ENCODE measurements around the gene TSG101. TPM values are rescaled to one million over a fixed set of nuclear protein-coding genes. Genes with fewer than 3 reads are reported as not detected.

Gene TSG101
- polyA plus RNA-seq, 1 donor (not counting 4 experiments of a cell fraction or from before 2014, with no cell fraction given) = 113 TPM

DNA sequence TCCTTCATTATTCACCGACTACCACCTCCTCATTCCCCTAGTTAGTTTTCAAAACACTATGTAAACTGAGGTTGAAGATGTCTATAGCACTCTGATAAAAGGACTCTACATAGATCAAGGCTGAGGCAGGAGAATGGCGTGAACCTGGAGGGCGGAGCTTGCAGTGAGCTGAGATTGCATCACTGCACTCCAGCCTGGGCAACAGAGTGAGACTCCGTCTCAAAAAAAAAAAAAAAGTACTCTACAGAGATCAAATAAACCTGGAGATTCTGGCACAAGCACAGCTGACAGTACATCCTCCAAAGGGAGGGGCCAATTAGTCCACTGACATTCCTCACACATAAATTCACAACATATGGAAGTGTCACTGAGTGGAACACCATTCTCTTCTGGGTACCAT, 31.0 kb downstream of the TSG101 start:
- Histone ChIP-seq H3K27me3 (ENCODE audit: control insufficient read depth, extremely low read depth, insufficient read depth, low read length) (no peaks in the 10 kb centered on the region), H3K9ac (ENCODE audit: control insufficient read depth, extremely low read depth, insufficient read depth, low read length) (no peak overlapping the region), H3K79me2 (ENCODE audit: control insufficient read depth, insufficient read depth, low read length) (no peaks in the 10 kb centered on the region), H3K9me1 (ENCODE audit: control insufficient read depth, extremely low read depth, insufficient read depth, low read length) (no peaks in the 10 kb centered on the region), H3K9me3 (ENCODE audit: control insufficient read depth, low read depth, low read length) (no peaks in the 10 kb centered on the region), H3K4me1 (ENCODE audit: control insufficient read depth, extremely low read depth, insufficient read depth, low read length) (peaks cover 6% of the 10 kb centered on the region), H3K36me3 (ENCODE audit: control insufficient read depth in 2 of 2, extremely low read depth in 1 of 2, insufficient read depth in 2 of 2, low read length in 2 of 2) (peaks cover 2 to 10% of the 10 kb centered on the region in 2 experiments), H3K27ac (ENCODE audit: control insufficient read depth, insufficient read depth, low read length) (no peak overlapping the region), H4K20me1 (ENCODE audit: control insufficient read depth, extremely low read depth, insufficient read depth, low read length) (no peaks in the 10 kb centered on the region), H3K4me3 (ENCODE audit: control insufficient read depth in 2 of 3, extremely low read depth in 1 of 3, insufficient read depth in 2 of 3, low read depth in 1 of 3, low read length in 3 of 3) (no peak overlapping the region), H2AFZ (ENCODE audit: control insufficient read depth, low read length) (no peak overlapping the region), H3K4me2 (ENCODE audit: control insufficient read depth, extremely low read depth, insufficient read depth, low read depth, low read length) (no peak overlapping the region)
- TF ChIP-seq, protein P1, sequence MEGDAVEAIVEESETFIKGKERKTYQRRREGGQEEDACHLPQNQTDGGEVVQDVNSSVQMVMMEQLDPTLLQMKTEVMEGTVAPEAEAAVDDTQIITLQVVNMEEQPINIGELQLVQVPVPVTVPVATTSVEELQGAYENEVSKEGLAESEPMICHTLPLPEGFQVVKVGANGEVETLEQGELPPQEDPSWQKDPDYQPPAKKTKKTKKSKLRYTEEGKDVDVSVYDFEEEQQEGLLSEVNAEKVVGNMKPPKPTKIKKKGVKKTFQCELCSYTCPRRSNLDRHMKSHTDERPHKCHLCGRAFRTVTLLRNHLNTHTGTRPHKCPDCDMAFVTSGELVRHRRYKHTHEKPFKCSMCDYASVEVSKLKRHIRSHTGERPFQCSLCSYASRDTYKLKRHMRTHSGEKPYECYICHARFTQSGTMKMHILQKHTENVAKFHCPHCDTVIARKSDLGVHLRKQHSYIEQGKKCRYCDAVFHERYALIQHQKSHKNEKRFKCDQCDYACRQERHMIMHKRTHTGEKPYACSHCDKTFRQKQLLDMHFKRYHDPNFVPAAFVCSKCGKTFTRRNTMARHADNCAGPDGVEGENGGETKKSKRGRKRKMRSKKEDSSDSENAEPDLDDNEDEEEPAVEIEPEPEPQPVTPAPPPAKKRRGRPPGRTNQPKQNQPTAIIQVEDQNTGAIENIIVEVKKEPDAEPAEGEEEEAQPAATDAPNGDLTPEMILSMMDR (optimal IDR thresholded peaks at IDR 0.05 in 1 of 3, IDR thresholded peaks at IDR 0.05 in 1 of 3, conservative IDR thresholded peaks at IDR 0.05 in 1 of 3; ENCODE audit: extremely low read depth in 1 of 3, insufficient read depth in 2 of 3, low read length in 3 of 3) = no peak
- no peak for TF ChIP-seq EZH2 (IDR thresholded peaks at IDR 0.05; ENCODE audit: low read length)
- no peak for DNase-seq (ENCODE audit: low read depth, low spot score)
- dilution Hi-C loops (cut with MboI; ENCODE audit: extremely low pct_ligation_motif_present, low sequenced_read_pairs) = no loop called here
- no peak for FAIRE-seq

- no peak overlapping the region for H3K27ac ChIP-seq (ENCODE audit: control insufficient read depth, insufficient read depth, low read length)
- no peaks in the 10 kb centered on the region for H3K27me3 ChIP-seq (ENCODE audit: control insufficient read depth, extremely low read depth, insufficient read depth, low read length)
- H3K9ac ChIP-seq (ENCODE audit: control insufficient read depth, extremely low read depth, insufficient read depth, low read length) = no peak overlapping the region
- peaks cover 2 to 10% of the 10 kb centered on the region in 2 experiments for H3K36me3 ChIP-seq (ENCODE audit: control insufficient read depth in 2 of 2, extremely low read depth in 1 of 2, insufficient read depth in 2 of 2, low read length in 2 of 2)
- DNase-seq (ENCODE audit: low read depth, low spot score) (no peak), FAIRE-seq (no peak)
- H3K79me2 ChIP-seq (ENCODE audit: control insufficient read depth, insufficient read depth, low read length) = no peaks in the 10 kb centered on the region
- peaks cover 6% of the 10 kb centered on the region for H3K4me1 ChIP-seq (ENCODE audit: control insufficient read depth, extremely low read depth, insufficient read depth, low read length)
- no peaks in the 10 kb centered on the region for H3K9me3 ChIP-seq (ENCODE audit: control insufficient read depth, low read depth, low read length)
- no peaks in the 10 kb centered on the region for H3K9me1 ChIP-seq (ENCODE audit: control insufficient read depth, extremely low read depth, insufficient read depth, low read length)
- no peak overlapping the region for H3K4me2 ChIP-seq (ENCODE audit: control insufficient read depth, extremely low read depth, insufficient read depth, low read depth, low read length)
- dilution Hi-C loops (cut with MboI; ENCODE audit: extremely low pct_ligation_motif_present, low sequenced_read_pairs) = no loop called here
- no peak overlapping the region for H3K4me3 ChIP-seq (ENCODE audit: control insufficient read depth in 2 of 3, extremely low read depth in 1 of 3, insufficient read depth in 2 of 3, low read depth in 1 of 3, low read length in 3 of 3)
- H2AFZ ChIP-seq (ENCODE audit: control insufficient read depth, low read length) = no peak overlapping the region
- no peak for TF ChIP-seq EZH2 (IDR thresholded peaks at IDR 0.05; ENCODE audit: low read length)
- TF ChIP-seq, protein P1 (optimal IDR thresholded peaks at IDR 0.05 in 1 of 3, IDR thresholded peaks at IDR 0.05 in 1 of 3, conservative IDR thresholded peaks at IDR 0.05 in 1 of 3; ENCODE audit: extremely low read depth in 1 of 3, insufficient read depth in 2 of 3, low read length in 3 of 3) = no peak
- no peaks in the 10 kb centered on the region for H4K20me1 ChIP-seq (ENCODE audit: control insufficient read depth, extremely low read depth, insufficient read depth, low read length)
Observed at GRCh38 chr11:18495271-18495670, 31.5 kb downstream of the TSG101 start.

Measured in keratinocyte (primary cell).